Measurements from ENCODE around the gene CEP57L1. TPM values are rescaled to one million over a fixed set of nuclear protein-coding genes. Genes with fewer than 3 reads are reported as not detected.

CEP57L1 gene
- total and polyA plus RNA-seq, 9 of the 15 experiments (the other 6 are each of a cell fraction or from before 2014, with no cell fraction given) = 39.4 to 88.6 (median 61.8) TPM

GRCh38 chr6:109091314-109092024, 3.8 kb upstream of the CEP57L1 start:
- TF ChIP-seq NR4A1 (CRISPR knock-in tag; IDR thresholded peaks at IDR 0.05) (no peak), NR4A1 (tag; IDR thresholded peaks at IDR 0.05) (no peak), RBFOX2 (IDR thresholded peaks at IDR 0.05; ENCODE audit: low read depth, low read length) (no peak), ETV5 (CRISPR knock-in tag; IDR thresholded peaks at IDR 0.05; ENCODE audit: low read depth) (no peak), KDM4B (IDR thresholded peaks at IDR 0.05; ENCODE audit: borderline replicate concordance in 2 of 2, low read depth in 1 of 2) (no peak), FOSL1 (tag; conservative IDR thresholded peaks at IDR 0.05) (no peak), TEAD4 (IDR thresholded peaks at IDR 0.05; ENCODE audit: low read length) (no peak), TEAD4 (CRISPR knock-in tag; IDR thresholded peaks at IDR 0.05; ENCODE audit: borderline replicate concordance) (no peak), COPS2 (conservative IDR thresholded peaks at IDR 0.05) (no peak)
- H3K9me1 ChIP-seq (ENCODE audit: control insufficient read depth, insufficient read depth, low read length) = no peaks in the 10 kb centered on the region
- H4K20me1 ChIP-seq (replicated peaks; ENCODE audit: control insufficient read depth, insufficient read depth, low read length) = peaks cover 5% of the 10 kb centered on the region; the same call in 1 of the 2 replicates
- FAIRE-seq (no peak), ATAC-seq (no peak), DNase-seq (ENCODE audit: extremely low read depth in 1 of 4, low spot score in 3 of 4) (no peak)
- no peaks in the 10 kb centered on the region; the same call in 1 of the 3 replicates for H3K36me3 ChIP-seq (ENCODE audit: control insufficient read depth, insufficient read depth, low read length)
- no peaks in the 10 kb centered on the region for H3K27me3 ChIP-seq (ENCODE audit: control insufficient read depth in 2 of 2, insufficient read depth in 2 of 2, low read length in 2 of 2)
- no TSS peak for BruUV-seq (replicated peaks)
- peaks cover 60% of the 10 kb centered on the region for H3K79me2 ChIP-seq (ENCODE audit: control insufficient read depth, insufficient read depth, low read length)
- H3K9me3 ChIP-seq (replicated peaks; ENCODE audit: control insufficient read depth, insufficient read depth, low read depth, low read length) = no peaks in the 10 kb centered on the region
- ChIA-PET POLR2A (interaction anchor here (0.6 to 1.0 kb wide), 2 partner anchors 10 to 265 kb away, joined by 3 to 5 read pairs; no protein-coding TSS in a partner anchor), CTCF (ENCODE audit: low intra/inter-chr PET ratio) (interaction anchor here (0.6 kb wide), 1 partner anchor 79 kb away, joined by 3 read pairs; no protein-coding TSS in a partner anchor)
- intact Hi-C loops (cut with micrococcal nuclease) (loop anchor here (5.0 kb wide), 1 partner anchor 71 kb away; no protein-coding TSS in a partner anchor), in situ Hi-C loops (cut with MboI) (no loop called here)
- H3K4me1 ChIP-seq (replicated peaks in 1 of 2; ENCODE audit: control insufficient read depth in 2 of 2, insufficient read depth in 2 of 2, low read length in 2 of 2) = peaks cover 0 to 9% of the 10 kb centered on the region in 2 experiments; a peak in 2 of 5 replicates
- H3K27ac ChIP-seq (ENCODE audit: extremely low read depth, low read depth, low read length) = no peak overlapping the region
- H3K4me3 ChIP-seq = no peak overlapping the region; the same call in 1 of the 2 replicates
- peak overlapping the region in 1 of 2 experiments; percentile 94; a peak in 1 of 4 replicates for H3K9ac ChIP-seq (ENCODE audit: insufficient read depth in 1 of 2, low read depth in 2 of 2, low read length in 2 of 2)
- H3K4me2 ChIP-seq (ENCODE audit: insufficient read depth, low read length) = peak overlapping the region; percentile 60
- WGBS (ENCODE audit: insufficient coverage, low coverage, missing lambda C conversion rate) = 76% methylated on average over 5 of the region's 5 CpGs
- no peak overlapping the region for H2AFZ ChIP-seq (ENCODE audit: low read depth, low read length)
